ENCODE measurements around the gene PPP3R1.

PPP3R1 gene

DNA sequence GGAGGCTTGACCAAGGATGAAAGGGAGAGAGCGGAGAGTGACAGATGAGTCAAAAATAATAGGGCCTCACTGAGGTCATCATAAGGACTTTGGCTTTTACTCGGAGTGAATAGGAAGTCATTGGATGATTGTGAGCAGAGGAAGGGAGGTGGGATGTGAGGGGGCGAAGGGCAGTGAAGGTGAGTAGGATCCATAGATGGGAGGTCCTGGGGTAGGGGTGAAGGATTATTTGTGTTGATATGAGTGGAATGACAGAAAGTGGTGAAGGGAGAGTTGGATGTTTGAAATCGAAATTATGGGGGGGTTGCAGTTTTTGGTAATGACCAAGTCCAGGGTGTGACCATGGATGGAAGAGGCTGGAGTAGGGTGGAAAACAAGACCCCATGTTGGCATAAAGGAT lies 80.6 kb downstream of the PPP3R1 start:
- DNase-seq (ENCODE audit: low read depth): no peak
- TF ChIP-seq CTCF (IDR thresholded peaks at IDR 0.05; ENCODE audit: control insufficient read depth, insufficient read depth, low read depth, low read length, missing control alignments): no peak
- H3K4me3 ChIP-seq (ENCODE audit: control insufficient read depth, low read depth, low read length): no peak overlapping the region

GRCh38 chr2:68171146-68171545 lies 81.2 kb downstream of the PPP3R1 start:
- DNase-seq (ENCODE audit: low read depth): no peak
- TF ChIP-seq CTCF (IDR thresholded peaks at IDR 0.05; ENCODE audit: control insufficient read depth, insufficient read depth, low read depth, low read length, missing control alignments): no peak
- H3K4me3 ChIP-seq (ENCODE audit: control insufficient read depth, low read depth, low read length): no peak overlapping the region

- no peak overlapping the region for H3K4me3 ChIP-seq (ENCODE audit: control insufficient read depth, low read depth, low read length)
- TF ChIP-seq CTCF (IDR thresholded peaks at IDR 0.05; ENCODE audit: control insufficient read depth, insufficient read depth, low read depth, low read length, missing control alignments): no peak
- DNase-seq (ENCODE audit: low read depth): no peak
These were observed 83.0 kb downstream of the PPP3R1 start for GRCh38 chr2:68169308-68169707.

- DNase-seq (ENCODE audit: low read depth): no peak
- TF ChIP-seq CTCF (IDR thresholded peaks at IDR 0.05; ENCODE audit: control insufficient read depth, insufficient read depth, low read depth, low read length, missing control alignments): no peak
- H3K4me3 ChIP-seq (ENCODE audit: control insufficient read depth, low read depth, low read length): no peak overlapping the region
These were observed 85.1 kb downstream of the PPP3R1 start for GRCh38 chr2:68167186-68167585.

DNA sequence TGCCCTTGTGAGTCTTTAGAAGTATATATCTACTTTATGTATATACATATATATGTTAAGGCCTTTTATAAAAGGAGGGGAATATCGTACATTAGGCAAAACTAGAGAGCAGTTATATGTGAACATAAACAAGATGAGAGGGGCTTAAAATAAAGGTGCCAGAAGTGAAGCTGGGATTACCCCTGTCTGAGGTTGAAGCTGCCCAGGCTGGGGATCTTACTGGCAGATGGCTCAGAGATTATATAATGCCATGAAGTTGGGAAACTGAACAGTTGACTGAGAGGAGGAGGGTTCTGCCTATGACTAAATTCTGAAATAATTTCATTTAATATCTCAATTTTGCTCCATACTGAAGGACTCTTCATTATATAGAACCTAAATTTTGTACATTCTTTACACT lies 88.7 kb downstream of the PPP3R1 start:
- DNase-seq (ENCODE audit: low read depth): no peak
- TF ChIP-seq CTCF (IDR thresholded peaks at IDR 0.05; ENCODE audit: control insufficient read depth, insufficient read depth, low read depth, low read length, missing control alignments): no peak
- H3K4me3 ChIP-seq (ENCODE audit: control insufficient read depth, low read depth, low read length): no peak overlapping the region

GRCh38 chr2:68158134-68158447 lies 94.2 kb downstream of the PPP3R1 start:
- no peak for DNase-seq (ENCODE audit: low read depth)
- H3K4me3 ChIP-seq (ENCODE audit: control insufficient read depth, low read depth, low read length): peak overlapping the region; percentile 99
- no peak for TF ChIP-seq CTCF (IDR thresholded peaks at IDR 0.05; ENCODE audit: control insufficient read depth, insufficient read depth, low read depth, low read length, missing control alignments)
